Liver (tissue), 9 donors: ENCODE data around the gene CNOT11. TPM values are rescaled to one million over a fixed set of nuclear protein-coding genes. Genes with fewer than 3 reads are reported as not detected.

ENCODE experiments used
- DNase-seq: peaks from one replicate; pipeline ENCODE4 v3.0.0-alpha.2; 2017; ENCODE audit warnings: low spot score
- H3K27ac ChIP-seq, 2 donors: one replicate each; pipeline ENCODE4 v1.7.0; 2013; ENCODE audit warnings: inconsistent platforms in 2 of 2, low read length in 2 of 2, control low read depth in 1 of 2, low read depth in 1 of 2, mild to moderate bottlenecking in 1 of 2
- H3K27me3 ChIP-seq, 4 donors: one replicate each; pipeline versions ENCODE4 v1.6.1 to v1.7.0; 2013; ENCODE audit warnings: low read length in 3 of 4, inconsistent platforms in 1 of 4, mild to moderate bottlenecking in 1 of 4, moderate library complexity in 1 of 4; ENCODE audit not compliant: control insufficient read depth in 4 of 4, insufficient read depth in 4 of 4
- H3K36me3 ChIP-seq, 4 donors: one replicate each; pipeline versions ENCODE4 v1.6.1 to v1.7.0; 2013; ENCODE audit warnings: low read length in 3 of 4, mild to moderate bottlenecking in 3 of 4, low read depth in 1 of 4, moderate library complexity in 1 of 4; ENCODE audit not compliant: control insufficient read depth in 4 of 4, insufficient read depth in 3 of 4
- H3K4me1 ChIP-seq, 4 donors: one replicate each; pipeline versions ENCODE4 v1.6.1 to v1.7.0; 2013; ENCODE audit warnings: low read length in 3 of 4, mild to moderate bottlenecking in 3 of 4, moderate library complexity in 1 of 4; ENCODE audit not compliant: control insufficient read depth in 4 of 4, insufficient read depth in 4 of 4
- H3K4me3 ChIP-seq, 3 donors: one replicate each; pipeline versions ENCODE4 v1.6.1 to v1.7.0; 2013; ENCODE audit warnings: low read length in 3 of 3, control low read depth in 1 of 3, low read depth in 1 of 3, mild to moderate bottlenecking in 1 of 3
- H3K9ac ChIP-seq, 2 donors: one replicate each; pipeline ENCODE4 v1.7.0; 2013; ENCODE audit warnings: low read length in 2 of 2, mild to moderate bottlenecking in 2 of 2, moderate library complexity in 2 of 2, control low read depth in 1 of 2, low read depth in 1 of 2
- H3K9me3 ChIP-seq, 4 donors: one replicate each; pipeline versions ENCODE4 v1.6.1 to v1.7.0; 2013; ENCODE audit warnings: low read length in 3 of 4; ENCODE audit not compliant: control insufficient read depth in 4 of 4
- ATF3 ChIP-seq: IDR thresholded peaks from 2 replicates; pipeline ENCODE4 v1.6.1; 2016; ENCODE audit warnings: antibody characterized with exemption
- CTCF ChIP-seq: fragments of 150-350 bp; IDR thresholded peaks from 2 replicates; pipeline ENCODE4 v1.5.1; 2017; ENCODE audit warnings: improper control_type of control experiment, low read depth, low read length; ENCODE audit not compliant: missing input control
- EGR1 ChIP-seq, 2 donors: IDR thresholded peaks; 2 replicates each; pipeline ENCODE4 v1.6.1; 2016 to 2018; ENCODE audit warnings: antibody characterized with exemption in 2 of 2, low read depth in 2 of 2
- FOXA1 ChIP-seq: IDR thresholded peaks from 2 replicates; pipeline ENCODE4 v1.6.1; 2016; ENCODE audit warnings: antibody characterized with exemption
- FOXA2 ChIP-seq: IDR thresholded peaks from 2 replicates; pipeline ENCODE4 v1.6.1; 2016; ENCODE audit warnings: antibody characterized with exemption
- GABPA ChIP-seq, 2 donors: IDR thresholded peaks in 1 of 2; conservative IDR thresholded peaks in 1 of 2; 2 replicates each; pipeline ENCODE4 v1.6.1; 2016; ENCODE audit warnings: antibody characterized with exemption in 2 of 2, mild to moderate bottlenecking in 1 of 2, moderate library complexity in 1 of 2
- HNF4A ChIP-seq, 2 donors: conservative IDR thresholded peaks; 2 replicates each; pipeline ENCODE4 v1.6.1; 2016; ENCODE audit warnings: antibody characterized with exemption in 2 of 2, mild to moderate bottlenecking in 2 of 2
- HNF4G ChIP-seq: IDR thresholded peaks from 2 replicates; pipeline ENCODE4 v1.6.1; 2016; ENCODE audit warnings: antibody characterized with exemption
- JUND ChIP-seq, 2 donors: IDR thresholded peaks; 2 replicates each; pipeline ENCODE4 v1.6.1; 2016; ENCODE audit warnings: antibody characterized with exemption in 2 of 2
- NR2F2 ChIP-seq: IDR thresholded peaks from 2 replicates; pipeline ENCODE4 v1.6.1; 2016; ENCODE audit warnings: antibody characterized with exemption
- RAD21 ChIP-seq, 2 donors: IDR thresholded peaks; 2 replicates each; pipeline ENCODE4 v1.6.1; 2016; ENCODE audit warnings: antibody characterized with exemption in 2 of 2, mild to moderate bottlenecking in 2 of 2
- RXRA ChIP-seq, 2 donors: IDR thresholded peaks; 2 replicates each; pipeline ENCODE4 v1.6.1; 2017 to 2018; ENCODE audit warnings: antibody characterized with exemption in 2 of 2, mild to moderate bottlenecking in 1 of 2
- SP1 ChIP-seq: IDR thresholded peaks from 2 replicates; pipeline ENCODE4 v1.6.1; 2018; ENCODE audit warnings: antibody characterized with exemption, mild to moderate bottlenecking
- TAF1 ChIP-seq: conservative IDR thresholded peaks from 2 replicates; pipeline ENCODE4 v1.6.1; 2016; ENCODE audit warnings: antibody characterized with exemption, mild to moderate bottlenecking
- YY1 ChIP-seq: IDR thresholded peaks from 2 replicates; pipeline ENCODE4 v1.6.1; 2016; ENCODE audit warnings: antibody characterized with exemption, mild to moderate bottlenecking
- ZBTB33 ChIP-seq: IDR thresholded peaks from 2 replicates; pipeline ENCODE4 v1.6.1; 2016; ENCODE audit warnings: antibody characterized with exemption
- WGBS: extraction: QIAGEN DNeasy Blood & Tissue Kit; methylation state at CpG from one replicate; pipeline ENCODE4 v1.1.7; 2013; 5-methylcytosine and 5-hydroxymethylcytosine counted together
- polyA plus RNA-seq, 2 donors: library from polyadenylated mRNA; stranded (reverse) in 1 of 2; unstranded in 1 of 2; fragments of 200-250 nt in 1 of 2; fragments of >200 nt in 1 of 2; fragmentation: Nextera tagmentation in 1 of 2; extraction: Ambion mirVana in 1 of 2; gene quantifications; one replicate each; pipeline versions ENCODE4 v1.2.1 to v1.2.3, GENCODE V29; 2013 to 2015
- total RNA-seq, 2 donors: library from RNA; depleted of rRNA; stranded (reverse); fragments of >200 nt; gene quantifications; one replicate each; pipeline ENCODE4 v1.2.3, GENCODE V29; 2014
- TF ChIP-seq, protein P1 (sequence below): IDR thresholded peaks from 2 replicates; pipeline ENCODE4 v1.6.1; 2016; ENCODE audit warnings: antibody characterized with exemption, mild to moderate bottlenecking
- TF ChIP-seq, protein P2 (sequence below): IDR thresholded peaks from 2 replicates; pipeline ENCODE4 v1.6.1; 2016; ENCODE audit warnings: antibody characterized with exemption
- donor health status: healthy.
- donor health status: healthy.
- donor health status: healthy.
- donor health status: healthy.
- donor health status: healthy.

Gene CNOT11
- total RNA-seq = 10 to 100 TPM; 12.7 to 14.3 TPM
- 10 to 100 TPM in 1 of 2 donors, 1 to 10 TPM in 1; 9.8 to 14.3 TPM for polyA plus RNA-seq

GRCh38 chr2:101252408-101253012 is at the start of gene CNOT11:
Gene CNOT11, plus strand, starts transcription at chr2:101252886. Its CDS starts 79 bp downstream, at chr2:101252965.
- H3K36me3 ChIP-seq = peaks cover 0 to 2% (median 0%) of the 10 kb centered on the region in 4 donors
- H3K9me3 ChIP-seq = no peaks in the 10 kb centered on the region
- H3K9ac ChIP-seq = peak within 1 kb of the TSS; percentile 79 to 99
- H3K4me3 ChIP-seq = peak within 1 kb of the TSS; percentile 94 to 98 (median 95)
- DNase-seq = peak; percentile 99
- no peaks in the 10 kb centered on the region for H3K27me3 ChIP-seq
- H3K27ac ChIP-seq = peak within 1 kb of the TSS; percentile 89 to 91
- TF ChIP-seq CTCF = peak; percentile 5
- no peak for TF ChIP-seq JUND (IDR thresholded peaks at IDR 0.05)
- TF ChIP-seq HNF4A (conservative IDR thresholded peaks at IDR 0.05) = no peak
- no peak for TF ChIP-seq FOXA2
- TF ChIP-seq EGR1 (IDR thresholded peaks at IDR 0.05; ENCODE audit: low read depth in 2 of 2) = peak; percentile 62 to 91
- no peak for TF ChIP-seq ATF3
- TF ChIP-seq FOXA1 = peak; percentile 46
- TF ChIP-seq GABPA (IDR thresholded peaks at IDR 0.05 in 1 of 2, conservative IDR thresholded peaks at IDR 0.05 in 1 of 2) = peak in 1 of 2 donors; percentile 77
- TF ChIP-seq TAF1 = peak; percentile 36
- TF ChIP-seq, protein P1, sequence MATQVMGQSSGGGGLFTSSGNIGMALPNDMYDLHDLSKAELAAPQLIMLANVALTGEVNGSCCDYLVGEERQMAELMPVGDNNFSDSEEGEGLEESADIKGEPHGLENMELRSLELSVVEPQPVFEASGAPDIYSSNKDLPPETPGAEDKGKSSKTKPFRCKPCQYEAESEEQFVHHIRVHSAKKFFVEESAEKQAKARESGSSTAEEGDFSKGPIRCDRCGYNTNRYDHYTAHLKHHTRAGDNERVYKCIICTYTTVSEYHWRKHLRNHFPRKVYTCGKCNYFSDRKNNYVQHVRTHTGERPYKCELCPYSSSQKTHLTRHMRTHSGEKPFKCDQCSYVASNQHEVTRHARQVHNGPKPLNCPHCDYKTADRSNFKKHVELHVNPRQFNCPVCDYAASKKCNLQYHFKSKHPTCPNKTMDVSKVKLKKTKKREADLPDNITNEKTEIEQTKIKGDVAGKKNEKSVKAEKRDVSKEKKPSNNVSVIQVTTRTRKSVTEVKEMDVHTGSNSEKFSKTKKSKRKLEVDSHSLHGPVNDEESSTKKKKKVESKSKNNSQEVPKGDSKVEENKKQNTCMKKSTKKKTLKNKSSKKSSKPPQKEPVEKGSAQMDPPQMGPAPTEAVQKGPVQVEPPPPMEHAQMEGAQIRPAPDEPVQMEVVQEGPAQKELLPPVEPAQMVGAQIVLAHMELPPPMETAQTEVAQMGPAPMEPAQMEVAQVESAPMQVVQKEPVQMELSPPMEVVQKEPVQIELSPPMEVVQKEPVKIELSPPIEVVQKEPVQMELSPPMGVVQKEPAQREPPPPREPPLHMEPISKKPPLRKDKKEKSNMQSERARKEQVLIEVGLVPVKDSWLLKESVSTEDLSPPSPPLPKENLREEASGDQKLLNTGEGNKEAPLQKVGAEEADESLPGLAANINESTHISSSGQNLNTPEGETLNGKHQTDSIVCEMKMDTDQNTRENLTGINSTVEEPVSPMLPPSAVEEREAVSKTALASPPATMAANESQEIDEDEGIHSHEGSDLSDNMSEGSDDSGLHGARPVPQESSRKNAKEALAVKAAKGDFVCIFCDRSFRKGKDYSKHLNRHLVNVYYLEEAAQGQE = peak; percentile 71
- TF ChIP-seq NR2F2 = no peak
- peak; percentile 30 for TF ChIP-seq ZBTB33
- TF ChIP-seq SP1 = peak; percentile 48
- TF ChIP-seq RAD21 (IDR thresholded peaks at IDR 0.05) = peak in 1 of 2 donors; percentile 26
- TF ChIP-seq, protein P2, sequence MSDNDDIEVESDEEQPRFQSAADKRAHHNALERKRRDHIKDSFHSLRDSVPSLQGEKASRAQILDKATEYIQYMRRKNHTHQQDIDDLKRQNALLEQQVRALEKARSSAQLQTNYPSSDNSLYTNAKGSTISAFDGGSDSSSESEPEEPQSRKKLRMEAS = peak; percentile 37
- TF ChIP-seq YY1 = peak; percentile 68
- peak in 1 of 2 donors; percentile 6 for TF ChIP-seq RXRA (IDR thresholded peaks at IDR 0.05)
- TF ChIP-seq HNF4G = no peak
- H3K4me1 ChIP-seq = peaks cover 0 to 23% (median 18%) of the 10 kb centered on the region in 4 donors
- under 1% methylated on average over 63 of the region's 63 CpGs for WGBS
